GM19468 (cell line): Measurements from ENCODE around the gene CAMK2G.
A peak's percentile ranks its signal among the peaks of the same experiment; 100 is the strongest.

Experiments used
- ATAC-seq: cut with Tn5 transposase; IDR thresholded peaks from one replicate; pipeline ENCODE4 v1.9.1; 2021; ENCODE audit warnings: mild to moderate bottlenecking, moderate library complexity, moderate number of reproducible peaks; ENCODE audit not compliant: unreplicated experiment; ENCODE audit errors: extremely low read depth

Gene CAMK2G

DNA sequence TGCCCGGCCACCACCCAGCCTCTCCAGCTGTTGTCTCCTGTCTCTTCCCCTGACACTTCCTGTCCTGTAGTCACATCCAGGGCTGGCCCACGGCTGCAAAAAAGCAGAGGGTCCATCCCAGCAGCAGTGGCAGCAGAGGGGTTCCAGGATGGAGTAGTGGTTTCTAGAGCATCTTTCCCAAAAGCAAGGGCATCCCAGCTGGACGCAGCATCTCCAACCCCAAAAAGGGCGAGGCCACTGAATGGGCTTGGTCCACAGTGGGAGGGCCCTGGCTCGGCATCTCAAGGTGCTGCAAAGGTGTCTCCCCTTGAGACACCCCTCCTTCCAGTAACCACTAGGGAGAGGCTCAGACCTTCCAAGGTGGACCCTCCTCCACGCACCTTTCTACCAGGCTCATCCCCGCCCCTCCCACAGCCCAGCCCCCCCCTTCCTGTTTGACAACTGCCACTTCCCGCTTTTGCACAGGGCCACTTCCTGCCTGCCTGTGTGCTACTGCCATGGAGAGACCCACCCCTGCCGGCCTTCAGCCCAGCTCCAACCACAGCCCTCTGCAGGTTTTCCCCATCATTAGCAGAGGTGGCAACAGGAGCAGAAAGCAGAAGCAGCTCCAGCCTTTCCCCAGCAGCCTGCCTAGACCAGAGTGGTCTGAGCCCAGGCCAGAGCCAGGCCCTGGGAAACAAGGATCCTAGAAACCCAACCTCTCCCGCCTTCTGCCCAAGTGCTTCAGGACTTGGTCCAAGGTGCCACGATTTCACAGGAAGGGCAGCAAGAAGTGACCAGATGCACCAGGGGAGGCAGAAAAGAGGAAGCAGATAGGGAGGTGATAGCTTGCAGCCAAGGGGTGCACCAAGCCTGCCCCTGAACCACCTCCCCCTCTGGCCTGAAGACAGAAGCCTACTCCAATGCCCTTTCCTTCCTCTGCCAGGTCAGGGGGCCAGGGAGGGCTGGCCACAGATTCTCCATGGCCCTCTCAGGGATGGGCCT is 8.6 kb downstream of the CAMK2G start:
- no peak for ATAC-seq

DNA sequence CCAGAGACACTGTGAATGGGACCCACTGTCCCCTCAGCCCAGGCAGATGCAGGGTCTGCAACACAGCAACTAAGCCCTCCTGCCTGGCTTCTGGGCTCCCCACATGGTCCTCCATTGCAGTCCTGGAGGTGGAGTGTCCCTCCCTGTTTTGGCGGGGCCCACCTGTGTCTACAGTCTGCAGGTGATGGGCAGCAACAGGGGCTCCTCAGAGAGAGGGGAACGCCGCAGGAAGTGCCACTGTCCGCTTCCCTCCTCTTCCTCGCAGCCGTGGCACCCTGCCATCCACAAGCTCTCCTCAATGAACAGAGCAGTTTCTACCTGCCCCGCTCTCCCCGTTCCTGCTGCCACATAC is 9.3 kb downstream of the CAMK2G start:
- no peak for ATAC-seq

DNA sequence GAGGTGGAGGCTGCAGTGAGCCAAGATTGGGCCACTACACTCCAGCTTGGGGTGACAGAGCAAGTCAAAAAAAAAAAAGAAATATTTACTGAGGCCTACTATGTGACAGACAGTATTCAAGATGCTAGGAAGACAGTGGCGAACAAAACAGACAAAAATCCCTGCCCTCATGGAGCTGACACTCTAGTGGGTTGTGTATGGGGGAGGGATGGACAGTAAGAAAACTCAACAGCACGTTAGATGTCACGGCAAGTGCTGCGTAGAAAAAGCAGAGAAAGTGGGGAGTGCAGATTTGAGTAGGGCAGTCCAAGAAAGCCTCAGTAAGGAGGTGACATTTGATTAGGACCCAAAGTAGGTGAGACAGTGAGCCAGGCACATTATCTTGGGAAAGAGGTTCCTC is 10.1 kb downstream of the CAMK2G start:
- no peak for ATAC-seq

DNA sequence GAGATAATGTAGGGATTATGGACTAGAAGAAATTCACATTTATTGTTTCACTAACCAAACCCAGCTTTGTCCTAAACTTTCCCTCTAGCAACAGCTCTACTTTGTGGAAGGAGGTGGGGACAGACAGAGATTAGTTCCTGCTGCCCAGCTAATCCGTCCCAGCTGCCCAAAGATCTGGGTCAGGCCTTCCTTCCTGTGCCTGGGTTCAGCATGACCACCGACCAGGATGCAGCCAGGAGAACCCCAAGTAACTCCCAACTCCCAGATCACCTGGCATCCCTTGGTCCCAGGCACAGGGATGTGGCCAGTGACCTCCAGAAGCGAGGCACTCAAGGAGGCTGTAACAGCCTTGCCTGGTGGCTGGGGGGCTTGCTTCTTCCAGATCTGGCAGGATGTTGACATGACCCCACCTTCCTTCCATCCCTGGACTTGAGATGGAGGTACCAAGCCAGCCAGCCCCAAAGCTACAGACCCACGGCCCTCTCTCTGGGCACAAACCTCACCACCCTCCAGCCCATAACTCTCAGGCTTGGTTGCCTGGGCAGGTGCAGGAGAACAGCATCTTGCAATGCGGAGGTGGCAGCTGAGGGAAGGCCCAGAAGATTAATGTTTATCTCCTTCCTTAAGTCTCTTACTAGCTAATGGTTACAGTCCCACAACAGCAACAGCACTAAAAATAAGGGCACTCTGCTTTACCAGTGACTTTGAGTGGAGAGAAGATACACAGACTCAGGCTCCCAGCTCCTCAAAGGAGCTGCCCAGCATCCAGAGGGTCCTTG is 11.1 kb downstream of the CAMK2G start:
- no peak for ATAC-seq

DNA sequence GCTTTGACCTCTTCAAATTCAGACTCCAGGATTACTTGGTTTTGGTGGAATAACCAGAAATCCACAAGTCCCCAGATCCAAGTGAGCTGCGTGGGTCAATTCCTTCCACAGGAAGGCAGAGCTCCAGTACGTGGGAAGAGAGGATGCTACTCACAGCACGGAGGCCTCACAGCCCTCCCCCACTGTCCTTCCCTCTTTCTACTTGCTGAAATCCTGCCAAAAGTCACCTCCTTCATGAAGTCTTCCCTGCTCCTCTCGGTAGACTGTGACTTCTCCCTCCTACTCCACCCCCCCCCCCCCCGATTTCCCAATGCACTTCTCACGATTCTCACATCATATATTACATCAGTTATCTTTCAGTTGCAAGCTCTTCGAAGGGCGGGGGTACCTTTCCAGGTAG is 12.3 kb downstream of the CAMK2G start:
- no peak for ATAC-seq

DNA sequence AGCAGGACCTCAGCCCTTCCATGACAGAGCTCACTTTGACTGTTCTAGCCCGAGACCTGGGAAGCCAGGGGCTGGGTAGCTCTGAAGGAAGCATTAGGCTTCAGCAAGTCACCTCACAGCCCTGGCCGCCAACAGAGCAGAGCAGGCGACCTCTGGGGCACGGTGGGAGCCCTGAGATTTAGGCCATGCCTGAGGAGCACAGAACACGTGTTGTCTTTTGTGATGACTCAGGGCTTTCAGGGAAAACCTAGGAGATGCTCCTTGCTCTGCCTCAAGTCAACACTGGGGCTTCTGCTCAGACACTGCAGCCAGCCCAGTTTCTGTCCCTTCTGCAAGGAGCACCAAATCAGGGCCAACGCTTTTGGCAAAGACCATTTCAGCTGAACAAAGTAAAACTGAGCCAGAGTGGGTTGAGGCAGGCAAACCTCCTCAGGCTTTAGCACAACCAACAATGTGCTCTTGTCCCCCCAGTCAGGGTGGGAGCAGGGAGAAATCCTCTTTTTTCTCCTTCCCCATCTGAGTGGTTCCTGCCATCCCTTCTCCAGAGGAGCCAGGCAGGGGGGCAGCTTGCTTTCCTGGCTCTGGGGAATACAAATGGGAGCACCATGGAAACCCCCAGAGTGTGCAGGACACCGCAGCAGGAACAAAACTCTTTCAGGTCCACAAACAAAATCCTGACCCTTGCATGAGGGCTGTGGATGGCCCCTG is 14.4 kb downstream of the CAMK2G start:
- ATAC-seq, result no peak

DNA sequence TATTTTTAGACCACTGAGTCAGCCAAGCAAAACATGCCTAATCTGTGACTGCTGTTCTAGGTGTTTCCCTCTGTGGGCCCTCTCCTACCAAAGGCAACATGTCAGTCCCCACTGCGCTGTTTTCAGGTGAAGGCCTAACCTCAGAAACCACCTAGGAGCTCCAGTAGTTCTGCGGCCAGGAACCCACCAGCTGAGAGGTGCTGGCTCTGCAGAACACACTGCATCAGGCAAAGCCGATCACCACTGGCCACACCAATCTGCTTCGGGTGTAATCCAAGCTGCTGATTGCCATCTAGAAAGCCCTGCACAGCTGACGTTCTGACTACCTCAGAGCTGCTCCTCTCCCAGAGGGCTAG is 14.9 kb downstream of the CAMK2G start:
- no peak for ATAC-seq

DNA sequence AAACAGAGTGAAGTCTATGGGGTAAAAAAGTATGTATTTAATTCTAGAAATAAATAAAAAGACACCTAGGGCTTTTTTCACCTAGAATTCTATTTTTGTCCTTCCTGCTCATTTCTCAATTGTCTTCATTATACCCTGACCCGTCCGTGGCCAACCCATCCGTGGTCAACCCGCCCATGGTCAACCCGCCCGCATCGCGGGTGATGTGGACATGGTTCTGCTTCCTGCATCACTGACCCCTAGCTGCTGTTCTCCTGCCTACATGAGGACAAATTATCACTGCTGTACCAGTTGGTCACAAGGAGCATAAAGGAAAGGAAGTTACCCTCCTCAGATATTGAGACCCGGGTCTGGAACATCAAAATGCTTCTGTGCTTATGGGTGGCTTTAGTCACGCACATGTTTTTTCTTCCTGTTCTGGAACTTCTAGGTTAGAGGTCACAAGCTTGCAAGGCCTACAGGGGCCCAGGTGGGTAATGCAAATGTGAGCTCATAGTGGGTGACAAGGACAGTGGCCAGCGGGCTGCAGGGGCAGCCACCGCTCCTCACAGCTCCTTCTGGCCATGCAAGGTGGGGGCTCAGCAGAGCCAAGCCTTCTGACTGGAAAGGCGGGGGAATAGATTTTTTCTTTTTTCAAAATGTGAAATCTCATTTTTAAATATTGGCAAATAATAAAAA is 15.5 kb downstream of the CAMK2G start:
- ATAC-seq, result no peak

DNA sequence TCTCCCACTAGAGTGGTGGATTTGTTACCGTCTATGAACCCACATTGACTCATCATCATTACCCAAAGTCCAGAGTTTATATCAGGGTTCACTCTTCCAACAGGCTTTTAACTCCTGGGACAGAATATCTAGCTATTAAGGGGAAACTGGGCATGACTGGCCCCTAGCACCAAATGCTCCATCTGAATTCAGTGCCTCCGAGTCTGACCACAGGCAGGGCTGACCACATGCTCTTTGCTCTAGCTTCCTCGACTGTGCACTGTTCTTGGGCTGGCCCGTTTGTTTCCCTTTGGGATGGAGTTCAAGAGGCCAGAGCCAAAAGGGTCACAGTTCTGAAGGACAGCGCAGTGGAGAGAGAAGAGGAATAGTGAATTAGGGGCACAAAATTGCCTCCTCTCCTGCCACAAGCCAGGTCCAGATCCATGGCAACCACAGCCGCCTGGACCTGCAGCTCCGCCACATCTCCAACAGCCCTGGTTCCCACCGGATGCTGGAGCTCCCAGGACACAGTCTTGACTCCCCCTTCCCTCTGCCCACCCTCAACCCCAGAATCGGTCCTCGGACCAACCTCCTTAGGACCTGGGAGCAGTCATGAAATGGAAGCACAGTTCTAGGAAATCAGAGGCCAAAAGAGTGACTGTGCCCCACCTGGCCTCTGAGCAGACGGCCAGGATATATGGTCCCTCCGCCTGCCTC is 16.2 kb downstream of the CAMK2G start:
- no peak for ATAC-seq

DNA sequence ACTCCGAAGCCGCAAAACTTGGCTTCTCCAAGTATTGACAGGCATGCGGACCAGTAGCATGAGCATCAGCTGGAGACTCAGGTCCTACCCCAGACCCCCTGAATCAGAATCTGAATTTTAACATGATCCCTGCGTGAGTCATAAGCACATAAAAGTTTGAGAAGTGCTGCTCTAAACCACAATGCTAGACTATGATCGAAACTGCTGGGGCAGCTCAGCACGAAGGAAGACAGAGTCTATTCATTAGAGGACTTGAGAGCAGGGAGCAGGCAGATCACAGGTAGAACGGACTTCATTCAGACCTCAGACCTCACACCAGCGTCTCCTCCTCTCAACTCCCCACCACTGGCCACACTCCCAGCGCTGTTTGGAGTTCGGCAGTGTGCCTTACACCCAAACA is 16.9 kb downstream of the CAMK2G start:
- ATAC-seq, result no peak

DNA sequence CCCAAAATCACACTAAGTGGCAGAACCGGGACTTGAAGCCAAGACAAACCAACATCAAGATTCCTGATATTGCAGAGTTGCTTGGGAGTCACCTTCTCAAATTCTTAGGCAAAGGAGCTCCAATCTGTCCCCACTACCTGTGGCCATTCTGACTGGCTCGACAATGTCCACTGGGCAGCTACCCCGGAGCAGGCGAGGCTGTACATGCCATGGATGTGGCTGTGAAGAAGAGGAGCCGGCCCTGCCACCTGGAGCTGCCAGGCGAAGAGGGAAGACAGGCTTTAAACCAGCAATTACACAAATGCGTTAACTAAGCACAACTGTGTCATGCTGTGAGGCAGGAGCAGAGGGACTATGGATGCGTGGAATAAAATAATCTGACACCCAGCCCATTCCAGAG is 18.1 kb downstream of the CAMK2G start:
- no peak for ATAC-seq

DNA sequence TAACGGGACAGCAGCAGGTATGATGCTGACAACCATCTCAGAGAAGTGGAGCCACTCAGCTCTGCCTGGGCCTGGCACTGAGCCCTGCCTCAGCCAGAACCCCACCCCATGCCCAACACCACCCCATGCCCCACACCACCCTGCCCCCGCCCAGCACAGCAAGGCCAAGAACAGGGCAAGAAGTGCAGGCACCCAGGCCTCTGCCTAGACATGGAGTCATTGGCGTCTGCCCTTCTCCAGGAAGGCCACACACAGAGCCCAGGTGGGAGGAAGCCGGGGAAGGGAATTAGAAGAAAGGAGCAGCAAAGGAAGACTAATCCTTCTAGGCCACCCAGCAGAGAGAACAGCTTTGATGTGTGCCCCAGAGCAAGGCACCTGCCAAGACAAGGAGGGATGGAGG is 18.9 kb downstream of the CAMK2G start:
- ATAC-seq, result no peak

DNA sequence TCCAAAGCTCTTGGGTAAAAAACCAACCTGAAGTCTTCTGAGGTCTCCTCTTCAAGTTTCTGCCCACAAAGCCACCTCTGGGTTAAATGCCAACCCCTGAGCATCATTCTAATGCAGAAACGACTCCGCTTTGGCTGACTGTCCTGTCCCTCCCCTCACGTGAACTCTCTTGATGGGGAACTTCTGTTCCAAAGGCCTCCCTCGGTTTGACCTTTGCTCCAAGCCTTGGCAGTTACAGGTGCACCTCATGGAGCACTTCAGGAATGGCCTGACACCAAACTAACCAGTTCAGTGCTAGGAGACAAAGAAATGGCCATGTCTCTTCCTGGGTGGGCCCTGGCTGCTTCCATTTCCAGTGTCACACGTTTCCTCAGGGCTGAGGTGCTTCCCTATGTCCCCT is 20.0 kb downstream of the CAMK2G start:
- no peak for ATAC-seq

DNA sequence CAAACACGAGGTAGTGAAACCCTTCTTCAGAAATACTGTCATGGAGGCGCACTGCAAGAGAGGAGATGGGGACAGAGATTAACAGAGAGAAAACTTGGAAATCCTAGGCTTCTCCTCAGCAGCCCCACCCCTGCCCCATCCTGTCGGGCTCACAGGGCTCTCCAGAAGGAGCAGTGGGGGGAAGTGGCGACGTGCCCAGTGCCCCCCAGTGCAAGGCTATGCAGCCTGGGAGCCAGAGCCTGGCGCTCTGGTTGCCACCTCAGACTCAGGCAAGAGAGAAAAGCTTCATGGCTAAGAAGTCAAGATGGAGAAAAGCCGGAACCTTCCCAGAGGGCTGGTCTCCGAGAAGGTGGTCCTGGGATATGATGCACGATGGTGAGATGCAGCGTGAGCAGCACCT is 21.2 kb downstream of the CAMK2G start:
- no peak for ATAC-seq

DNA sequence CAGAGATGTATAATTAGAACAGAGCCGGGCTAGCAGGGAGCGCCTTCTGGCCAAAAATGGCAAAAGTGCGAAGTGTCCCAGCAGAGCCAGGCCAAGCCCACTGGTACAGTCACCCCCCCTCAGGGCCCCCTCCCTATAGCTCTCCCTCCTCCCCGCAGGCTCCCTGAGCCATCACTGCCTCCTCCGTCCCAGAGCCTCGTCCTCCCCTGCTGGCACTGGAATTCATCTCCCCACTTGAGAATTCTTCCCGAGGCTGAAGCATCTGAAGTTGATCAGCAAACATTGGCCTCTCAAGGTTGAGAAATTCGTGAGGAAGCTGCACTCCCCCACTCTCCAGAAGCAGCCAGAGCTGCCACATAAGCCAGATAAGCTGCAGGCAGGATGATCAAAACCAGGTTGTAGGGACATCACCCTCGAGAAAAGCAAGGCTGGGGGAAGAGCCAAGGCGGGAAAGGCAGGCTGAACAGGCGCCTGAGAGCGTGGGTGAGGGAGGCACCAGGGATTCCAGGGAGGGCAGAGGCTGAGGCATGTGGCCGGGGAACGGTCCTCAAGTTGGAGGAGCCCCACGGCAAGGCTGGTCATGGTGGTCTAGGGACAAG is 23.4 kb downstream of the CAMK2G start:
- no peak for ATAC-seq

DNA sequence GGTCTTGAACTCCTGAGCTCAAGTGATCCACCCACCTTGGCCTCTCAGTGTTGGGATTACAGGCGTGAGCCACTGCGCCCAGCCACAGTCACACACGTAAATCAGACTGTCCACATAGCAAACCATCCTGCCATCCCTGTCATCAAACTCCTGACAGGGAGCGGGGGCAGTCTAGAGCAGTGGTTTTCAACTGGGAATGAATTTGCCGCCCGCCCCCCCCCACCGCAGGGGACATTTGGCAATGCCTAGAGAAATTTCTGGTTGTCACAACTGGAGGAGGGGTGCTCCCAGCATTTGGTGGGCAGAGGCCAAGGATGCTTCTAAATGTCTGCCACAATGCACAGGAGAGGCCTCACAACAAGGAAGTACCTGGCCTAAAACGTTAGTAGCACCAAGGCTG is 24.1 kb downstream of the CAMK2G start:
- no peak for ATAC-seq

DNA sequence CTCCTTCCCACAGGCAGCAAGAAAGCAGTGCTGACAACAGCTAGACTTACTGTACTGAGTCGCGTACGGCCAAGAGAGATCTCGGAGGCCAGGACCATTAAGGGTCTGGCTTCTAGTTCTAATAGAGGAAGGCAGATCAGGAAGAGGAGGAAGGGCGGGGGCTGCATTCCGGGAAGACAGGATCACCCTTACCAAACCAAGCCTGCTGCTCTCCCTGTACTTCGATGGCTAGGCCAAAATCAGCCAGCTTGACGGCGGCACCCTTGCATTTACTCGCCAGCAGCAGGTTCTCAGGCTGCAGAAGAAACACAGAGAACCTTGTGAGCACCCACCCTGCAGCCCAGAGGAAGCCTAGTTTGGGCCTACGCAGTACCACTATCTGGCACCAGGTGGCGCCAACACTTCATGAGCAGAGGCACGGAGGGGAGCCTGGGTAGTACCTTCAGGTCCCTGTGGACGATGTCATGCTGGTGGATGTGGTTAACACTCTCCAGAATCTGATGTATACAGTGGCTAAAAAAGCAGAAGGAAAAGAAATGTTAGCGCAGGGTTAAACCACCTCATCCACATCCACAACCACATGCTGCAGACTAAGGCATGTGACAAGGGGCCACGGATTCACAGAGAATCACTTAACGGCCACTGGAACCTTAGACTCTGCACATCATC is 25.4 kb downstream of the CAMK2G start:
- ATAC-seq, result peak; percentile 64

DNA sequence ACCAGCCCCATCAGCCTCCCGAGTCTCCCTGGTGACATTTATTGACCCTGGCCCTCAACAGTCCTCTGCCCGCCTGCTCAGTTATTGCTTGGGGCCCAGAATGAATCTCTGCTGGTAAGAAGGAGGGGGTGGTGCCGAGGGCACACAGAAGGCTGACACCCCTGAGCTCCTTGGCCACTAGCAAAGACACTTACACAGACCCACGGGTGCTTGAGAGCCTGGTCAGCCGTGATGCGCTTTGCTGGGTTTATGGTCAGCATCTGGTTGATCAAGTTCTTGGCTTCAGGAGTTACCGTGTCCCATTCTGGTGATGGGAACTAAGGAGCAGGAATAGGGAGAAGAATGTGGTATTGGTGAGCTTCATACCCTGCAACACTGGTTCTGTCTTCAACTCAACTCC is 27.3 kb downstream of the CAMK2G start:
- no peak for ATAC-seq

DNA sequence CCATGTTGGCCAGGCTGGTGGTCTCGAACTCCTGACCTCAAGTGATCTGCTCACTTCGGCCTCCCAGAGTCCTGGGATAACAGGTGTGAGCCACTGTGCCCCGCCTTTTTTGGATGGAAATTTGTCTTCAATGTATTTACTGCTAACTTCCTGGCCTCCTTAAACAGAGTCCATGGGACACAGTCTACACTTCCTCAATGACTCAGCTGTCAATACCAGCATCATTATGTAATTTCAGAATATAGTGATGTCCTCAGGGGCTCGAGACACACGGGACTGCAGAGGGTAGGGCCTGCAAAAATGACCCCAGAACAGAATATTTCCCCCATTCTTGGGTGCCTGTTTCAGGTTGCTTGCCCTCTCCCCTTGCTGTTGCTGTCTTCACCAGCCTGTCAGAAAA is 31.1 kb downstream of the CAMK2G start:
- ATAC-seq, result no peak
